GM23338 (cell line): Measurements from ENCODE around the gene LEKR1. TPM values are rescaled to one million over a fixed set of nuclear protein-coding genes. Genes with fewer than 3 reads are reported as not detected.

Experiments
- ATAC-seq: fragments of 200-7000 bp; cut with Tn5 transposase; 3 replicates; pipeline ENCODE4 v1.9.1; 2020
- DNase-seq: peaks from one replicate; pipeline ENCODE4 v3.0.0-alpha.2; 2015; ENCODE audit warnings: low spot score
- H2AFZ ChIP-seq: fragments of 200-600 bp; sonication (generic); 2 replicates; pipeline ENCODE4 v1.8.0; 2016; ENCODE audit warnings: antibody characterized with exemption, mild to moderate bottlenecking, moderate library complexity
- H3F3A ChIP-seq: fragments of 200-600 bp; sonication (generic); replicated peaks from 2 replicates; pipeline ENCODE4 v1.8.0; 2017; ENCODE audit warnings: antibody characterized with exemption, mixed run types, low read depth
- H3K27ac ChIP-seq: fragments of 200-600 bp; sonication (generic); 2 replicates; pipeline ENCODE4 v1.6.1; 2016; ENCODE audit warnings: low read depth
- H3K27me3 ChIP-seq: fragments of 200-600 bp; sonication (generic); 2 replicates; pipeline ENCODE4 v1.8.0; 2016; ENCODE audit warnings: mild to moderate bottlenecking, mixed run types, moderate library complexity; ENCODE audit not compliant: insufficient read depth
- H3K36me3 ChIP-seq: fragments of 200-600 bp; sonication (generic); 2 replicates; pipeline ENCODE4 v1.8.0; 2016; ENCODE audit warnings: mild to moderate bottlenecking; ENCODE audit not compliant: insufficient read depth
- H3K4me1 ChIP-seq: fragments of 200-600 bp; sonication (generic); 2 replicates; pipeline ENCODE4 v1.8.0; 2016; ENCODE audit warnings: mild to moderate bottlenecking, moderate library complexity; ENCODE audit not compliant: insufficient read depth
- H3K4me2 ChIP-seq: fragments of 200-600 bp; sonication (generic); 2 replicates; pipeline ENCODE4 v1.7.1; 2017; ENCODE audit warnings: mixed run types
- H3K4me3 ChIP-seq: fragments of 200-600 bp; sonication (generic); 2 replicates; pipeline ENCODE4 v1.6.1; 2016; ENCODE audit warnings: mixed run types
- H3K79me2 ChIP-seq: fragments of 200-600 bp; sonication (generic); replicated peaks from 2 replicates; pipeline ENCODE4 v1.8.0; 2017; ENCODE audit warnings: mild to moderate bottlenecking; ENCODE audit not compliant: insufficient read depth
- H3K9me2 ChIP-seq: fragments of 200-600 bp; sonication (generic); 2 replicates; pipeline ENCODE4 v1.8.0; 2017; ENCODE audit not compliant: insufficient read depth
- H4K20me1 ChIP-seq: fragments of 200-600 bp; sonication (generic); replicated peaks from 2 replicates; pipeline ENCODE4 v1.8.0; 2017; ENCODE audit warnings: mild to moderate bottlenecking; ENCODE audit not compliant: insufficient read depth
- H3K27ac Mint-ChIP-seq: 2 replicates; pipeline ENCODE4 v1.8.0; 2020; ENCODE audit warnings: inconsistent platforms, mild to moderate bottlenecking, moderate library complexity, mixed read lengths
- H3K27me3 Mint-ChIP-seq: 3 replicates; pipeline ENCODE4 v1.8.0; 2022; ENCODE audit warnings: low read depth, mild to moderate bottlenecking, moderate library complexity, mixed read lengths, inconsistent platforms; ENCODE audit not compliant: insufficient read depth, poor library complexity
- H3K36me3 Mint-ChIP-seq: 3 replicates; pipeline ENCODE4 v1.8.0; 2021; ENCODE audit warnings: low read depth, mild to moderate bottlenecking, inconsistent platforms, moderate library complexity, mixed read lengths
- H3K4me1 Mint-ChIP-seq: 3 replicates; pipeline ENCODE4 v1.8.0; 2020; ENCODE audit warnings: mild to moderate bottlenecking, inconsistent platforms, mixed read lengths
- H3K4me3 Mint-ChIP-seq: 3 replicates; pipeline ENCODE4 v1.8.0; 2021; ENCODE audit warnings: moderate library complexity, mild to moderate bottlenecking, inconsistent platforms, mixed read lengths
- H3K9me3 Mint-ChIP-seq: 3 replicates; pipeline ENCODE4 v1.8.0; 2020; ENCODE audit warnings: moderate library complexity, mild to moderate bottlenecking, inconsistent platforms, mixed read lengths
- CREB1 ChIP-seq: fragments of 250-450 bp; sonication (Bioruptor Pico); IDR thresholded peaks from 2 replicates; pipeline ENCODE4 v1.5.0; 2020; ENCODE audit warnings: low read depth, mild to moderate bottlenecking, moderate library complexity
- CTCF ChIP-seq, 2 experiments: fragments of 200-600 bp in 1 of 2; sonication (generic) in 1 of 2; conservative IDR thresholded peaks; 2 replicates each; pipeline versions ENCODE4 v1.5.1 to v1.6.1; 2016 to 2017; ENCODE audit warnings: antibody characterized with exemption in 2 of 2, low read depth in 2 of 2, mild to moderate bottlenecking in 2 of 2, moderate library complexity in 1 of 2
- EZH2 ChIP-seq: fragments of 200-600 bp; sonication (generic); IDR thresholded peaks from one replicate; pipeline ENCODE4 v1.8.0; 2017; ENCODE audit warnings: antibody characterized with exemption, mild to moderate bottlenecking, low read depth; ENCODE audit not compliant: unreplicated experiment
- EZH2phosphoT487 ChIP-seq: fragments of 200-600 bp; sonication (generic); IDR thresholded peaks from one replicate; pipeline ENCODE4 v1.8.1; 2018; ENCODE audit warnings: antibody characterized with exemption; ENCODE audit not compliant: unreplicated experiment
- JUNB ChIP-seq: IDR thresholded peaks from one replicate; pipeline ENCODE4 v1.6.1; 2016; ENCODE audit warnings: antibody characterized with exemption; ENCODE audit not compliant: unreplicated experiment
- NANOG ChIP-seq: IDR thresholded peaks from 2 replicates; pipeline ENCODE4 v1.6.1; 2016; ENCODE audit warnings: antibody characterized with exemption, borderline replicate concordance
- POLR2AphosphoS5 ChIP-seq: IDR thresholded peaks from 2 replicates; pipeline ENCODE4 v1.6.1; 2016; ENCODE audit warnings: antibody characterized with exemption, low read depth
- STAT1 ChIP-seq: IDR thresholded peaks from one replicate; pipeline ENCODE4 v1.6.1; 2016; ENCODE audit warnings: antibody characterized with exemption; ENCODE audit not compliant: unreplicated experiment
- ZNF114 ChIP-seq: fragments of 250-450 bp; sonication (Bioruptor Pico); IDR thresholded peaks from 2 replicates; pipeline ENCODE4 v1.5.0; 2020; ENCODE audit warnings: mild to moderate bottlenecking, moderate library complexity
- ZNF331 ChIP-seq: fragments of 250-450 bp; sonication (Bioruptor Pico); IDR thresholded peaks from 2 replicates; pipeline ENCODE4 v1.5.0; 2020; ENCODE audit warnings: low read depth, mild to moderate bottlenecking, moderate library complexity
- polyA plus RNA-seq: library from polyadenylated mRNA; unstranded; fragments of >200 nt; fragmentation: Nextera tagmentation; extraction: Ambion mirVana; gene quantifications from 2 replicates; pipeline ENCODE4 v1.2.1, GENCODE V29; 2016
- total RNA-seq: library from RNA; depleted of rRNA; stranded (reverse); fragments of >200 nt; shearing (Covaris generic); gene quantifications from 2 replicates; pipeline ENCODE4 v1.2.3, GENCODE V29; 2014
- TF ChIP-seq, protein P1 (sequence below): IDR thresholded peaks from 2 replicates; pipeline ENCODE4 v1.6.1; 2016; ENCODE audit warnings: antibody characterized with exemption
- TF ChIP-seq, protein P2 (sequence below): IDR thresholded peaks from one replicate; pipeline ENCODE4 v1.6.1; 2018; ENCODE audit warnings: antibody characterized with exemption; ENCODE audit not compliant: unreplicated experiment
- TF ChIP-seq, protein P3 (sequence below): fragments of 250-450 bp; sonication (Bioruptor Pico); IDR thresholded peaks from 2 replicates; pipeline ENCODE4 v1.5.0; 2020; ENCODE audit warnings: mild to moderate bottlenecking, moderate library complexity

Gene LEKR1
- total and polyA plus RNA-seq, 2 experiments from 2014 or later: not detected

GRCh38 chr3:156976933-156977332 is 150.8 kb downstream of the LEKR1 start:
- Histone ChIP-seq H3F3A (no peaks in the 10 kb centered on the region), H3K4me1 (no peaks in the 10 kb centered on the region), H3K9me2 (no peaks in the 10 kb centered on the region), H4K20me1 (no peaks in the 10 kb centered on the region), H3K4me3 (no peak overlapping the region), H3K36me3 (no peaks in the 10 kb centered on the region), H3K27me3 (no peaks in the 10 kb centered on the region), H3K4me2 (no peak overlapping the region), H3K79me2 (no peaks in the 10 kb centered on the region), H3K27ac (no peak overlapping the region), H2AFZ (no peak overlapping the region)
- Mint-ChIP-seq H3K27me3 (no peaks in the 10 kb centered on the region), H3K9me3 (no peaks in the 10 kb centered on the region), H3K27ac (no peak overlapping the region), H3K4me1 (peaks cover 5% of the 10 kb centered on the region; the same call in 2 of the 3 replicates), H3K4me3 (no peak overlapping the region), H3K36me3 (no peaks in the 10 kb centered on the region)
- ATAC-seq (no peak), DNase-seq (no peak)
- TF ChIP-seq, protein P1, sequence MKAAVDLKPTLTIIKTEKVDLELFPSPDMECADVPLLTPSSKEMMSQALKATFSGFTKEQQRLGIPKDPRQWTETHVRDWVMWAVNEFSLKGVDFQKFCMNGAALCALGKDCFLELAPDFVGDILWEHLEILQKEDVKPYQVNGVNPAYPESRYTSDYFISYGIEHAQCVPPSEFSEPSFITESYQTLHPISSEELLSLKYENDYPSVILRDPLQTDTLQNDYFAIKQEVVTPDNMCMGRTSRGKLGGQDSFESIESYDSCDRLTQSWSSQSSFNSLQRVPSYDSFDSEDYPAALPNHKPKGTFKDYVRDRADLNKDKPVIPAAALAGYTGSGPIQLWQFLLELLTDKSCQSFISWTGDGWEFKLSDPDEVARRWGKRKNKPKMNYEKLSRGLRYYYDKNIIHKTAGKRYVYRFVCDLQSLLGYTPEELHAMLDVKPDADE: no peak
- TF ChIP-seq JUNB (no peak), CREB1 (no peak), EZH2phosphoT487 (no peak), POLR2AphosphoS5 (no peak), ZNF331 (no peak), ZNF114 (CRISPR knock-in tag) (no peak), EZH2 (no peak), CTCF (conservative IDR thresholded peaks at IDR 0.05; ENCODE audit: low read depth in 2 of 2) (no peak), STAT1 (no peak), NANOG (no peak)
- TF ChIP-seq, protein P2, sequence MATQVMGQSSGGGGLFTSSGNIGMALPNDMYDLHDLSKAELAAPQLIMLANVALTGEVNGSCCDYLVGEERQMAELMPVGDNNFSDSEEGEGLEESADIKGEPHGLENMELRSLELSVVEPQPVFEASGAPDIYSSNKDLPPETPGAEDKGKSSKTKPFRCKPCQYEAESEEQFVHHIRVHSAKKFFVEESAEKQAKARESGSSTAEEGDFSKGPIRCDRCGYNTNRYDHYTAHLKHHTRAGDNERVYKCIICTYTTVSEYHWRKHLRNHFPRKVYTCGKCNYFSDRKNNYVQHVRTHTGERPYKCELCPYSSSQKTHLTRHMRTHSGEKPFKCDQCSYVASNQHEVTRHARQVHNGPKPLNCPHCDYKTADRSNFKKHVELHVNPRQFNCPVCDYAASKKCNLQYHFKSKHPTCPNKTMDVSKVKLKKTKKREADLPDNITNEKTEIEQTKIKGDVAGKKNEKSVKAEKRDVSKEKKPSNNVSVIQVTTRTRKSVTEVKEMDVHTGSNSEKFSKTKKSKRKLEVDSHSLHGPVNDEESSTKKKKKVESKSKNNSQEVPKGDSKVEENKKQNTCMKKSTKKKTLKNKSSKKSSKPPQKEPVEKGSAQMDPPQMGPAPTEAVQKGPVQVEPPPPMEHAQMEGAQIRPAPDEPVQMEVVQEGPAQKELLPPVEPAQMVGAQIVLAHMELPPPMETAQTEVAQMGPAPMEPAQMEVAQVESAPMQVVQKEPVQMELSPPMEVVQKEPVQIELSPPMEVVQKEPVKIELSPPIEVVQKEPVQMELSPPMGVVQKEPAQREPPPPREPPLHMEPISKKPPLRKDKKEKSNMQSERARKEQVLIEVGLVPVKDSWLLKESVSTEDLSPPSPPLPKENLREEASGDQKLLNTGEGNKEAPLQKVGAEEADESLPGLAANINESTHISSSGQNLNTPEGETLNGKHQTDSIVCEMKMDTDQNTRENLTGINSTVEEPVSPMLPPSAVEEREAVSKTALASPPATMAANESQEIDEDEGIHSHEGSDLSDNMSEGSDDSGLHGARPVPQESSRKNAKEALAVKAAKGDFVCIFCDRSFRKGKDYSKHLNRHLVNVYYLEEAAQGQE: no peak
- TF ChIP-seq, protein P3, sequence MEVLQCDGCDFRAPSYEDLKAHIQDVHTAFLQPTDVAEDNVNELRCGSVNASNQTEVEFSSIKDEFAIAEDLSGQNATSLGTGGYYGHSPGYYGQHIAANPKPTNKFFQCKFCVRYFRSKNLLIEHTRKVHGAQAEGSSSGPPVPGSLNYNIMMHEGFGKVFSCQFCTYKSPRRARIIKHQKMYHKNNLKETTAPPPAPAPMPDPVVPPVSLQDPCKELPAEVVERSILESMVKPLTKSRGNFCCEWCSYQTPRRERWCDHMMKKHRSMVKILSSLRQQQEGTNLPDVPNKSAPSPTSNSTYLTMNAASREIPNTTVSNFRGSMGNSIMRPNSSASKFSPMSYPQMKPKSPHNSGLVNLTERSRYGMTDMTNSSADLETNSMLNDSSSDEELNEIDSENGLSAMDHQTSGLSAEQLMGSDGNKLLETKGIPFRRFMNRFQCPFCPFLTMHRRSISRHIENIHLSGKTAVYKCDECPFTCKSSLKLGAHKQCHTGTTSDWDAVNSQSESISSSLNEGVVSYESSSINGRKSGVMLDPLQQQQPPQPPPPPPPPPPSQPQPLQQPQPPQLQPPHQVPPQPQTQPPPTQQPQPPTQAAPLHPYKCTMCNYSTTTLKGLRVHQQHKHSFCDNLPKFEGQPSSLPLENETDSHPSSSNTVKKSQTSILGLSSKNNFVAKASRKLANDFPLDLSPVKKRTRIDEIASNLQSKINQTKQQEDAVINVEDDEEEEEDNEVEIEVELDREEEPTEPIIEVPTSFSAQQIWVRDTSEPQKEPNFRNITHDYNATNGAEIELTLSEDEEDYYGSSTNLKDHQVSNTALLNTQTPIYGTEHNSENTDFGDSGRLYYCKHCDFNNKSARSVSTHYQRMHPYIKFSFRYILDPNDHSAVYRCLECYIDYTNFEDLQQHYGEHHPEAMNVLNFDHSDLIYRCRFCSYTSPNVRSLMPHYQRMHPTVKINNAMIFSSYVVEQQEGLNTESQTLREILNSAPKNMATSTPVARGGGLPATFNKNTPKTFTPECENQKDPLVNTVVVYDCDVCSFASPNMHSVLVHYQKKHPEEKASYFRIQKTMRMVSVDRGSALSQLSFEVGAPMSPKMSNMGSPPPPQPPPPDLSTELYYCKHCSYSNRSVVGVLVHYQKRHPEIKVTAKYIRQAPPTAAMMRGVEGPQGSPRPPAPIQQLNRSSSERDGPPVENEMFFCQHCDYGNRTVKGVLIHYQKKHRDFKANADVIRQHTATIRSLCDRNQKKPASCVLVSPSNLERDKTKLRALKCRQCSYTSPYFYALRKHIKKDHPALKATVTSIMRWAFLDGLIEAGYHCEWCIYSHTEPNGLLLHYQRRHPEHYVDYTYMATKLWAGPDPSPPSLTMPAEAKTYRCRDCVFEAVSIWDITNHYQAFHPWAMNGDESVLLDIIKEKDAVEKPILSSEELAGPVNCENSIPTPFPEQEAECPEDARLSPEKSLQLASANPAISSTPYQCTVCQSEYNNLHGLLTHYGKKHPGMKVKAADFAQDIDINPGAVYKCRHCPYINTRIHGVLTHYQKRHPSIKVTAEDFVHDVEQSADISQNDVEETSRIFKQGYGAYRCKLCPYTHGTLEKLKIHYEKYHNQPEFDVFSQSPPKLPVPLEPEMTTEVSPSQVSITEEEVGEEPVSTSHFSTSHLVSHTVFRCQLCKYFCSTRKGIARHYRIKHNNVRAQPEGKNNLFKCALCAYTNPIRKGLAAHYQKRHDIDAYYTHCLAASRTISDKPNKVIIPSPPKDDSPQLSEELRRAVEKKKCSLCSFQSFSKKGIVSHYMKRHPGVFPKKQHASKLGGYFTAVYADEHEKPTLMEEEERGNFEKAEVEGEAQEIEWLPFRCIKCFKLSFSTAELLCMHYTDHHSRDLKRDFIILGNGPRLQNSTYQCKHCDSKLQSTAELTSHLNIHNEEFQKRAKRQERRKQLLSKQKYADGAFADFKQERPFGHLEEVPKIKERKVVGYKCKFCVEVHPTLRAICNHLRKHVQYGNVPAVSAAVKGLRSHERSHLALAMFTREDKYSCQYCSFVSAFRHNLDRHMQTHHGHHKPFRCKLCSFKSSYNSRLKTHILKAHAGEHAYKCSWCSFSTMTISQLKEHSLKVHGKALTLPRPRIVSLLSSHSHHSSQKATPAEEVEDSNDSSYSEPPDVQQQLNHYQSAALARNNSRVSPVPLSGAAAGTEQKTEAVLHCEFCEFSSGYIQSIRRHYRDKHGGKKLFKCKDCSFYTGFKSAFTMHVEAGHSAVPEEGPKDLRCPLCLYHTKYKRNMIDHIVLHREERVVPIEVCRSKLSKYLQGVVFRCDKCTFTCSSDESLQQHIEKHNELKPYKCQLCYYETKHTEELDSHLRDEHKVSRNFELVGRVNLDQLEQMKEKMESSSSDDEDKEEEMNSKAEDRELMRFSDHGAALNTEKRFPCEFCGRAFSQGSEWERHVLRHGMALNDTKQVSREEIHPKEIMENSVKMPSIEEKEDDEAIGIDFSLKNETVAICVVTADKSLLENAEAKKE (CRISPR knock-in tag): no peak
